GM18909 (cell line): ENCODE data around the gene PRKAA1.
"Not testable (repeated sequence)": the region's sequence is repeated elsewhere in the genome, so short reads cannot be mapped to it uniquely, and the experiment has no call there.

Experiments
- ATAC-seq: cut with Tn5 transposase; IDR thresholded peaks from one replicate; pipeline ENCODE4 v1.9.1; 2021; ENCODE audit warnings: mild to moderate bottlenecking; ENCODE audit not compliant: unreplicated experiment, poor library complexity

The PRKAA1 gene

GRCh38 chr5:40826489-40827187 is 28.5 kb upstream of the PRKAA1 start:
- ATAC-seq, result no peak

DNA sequence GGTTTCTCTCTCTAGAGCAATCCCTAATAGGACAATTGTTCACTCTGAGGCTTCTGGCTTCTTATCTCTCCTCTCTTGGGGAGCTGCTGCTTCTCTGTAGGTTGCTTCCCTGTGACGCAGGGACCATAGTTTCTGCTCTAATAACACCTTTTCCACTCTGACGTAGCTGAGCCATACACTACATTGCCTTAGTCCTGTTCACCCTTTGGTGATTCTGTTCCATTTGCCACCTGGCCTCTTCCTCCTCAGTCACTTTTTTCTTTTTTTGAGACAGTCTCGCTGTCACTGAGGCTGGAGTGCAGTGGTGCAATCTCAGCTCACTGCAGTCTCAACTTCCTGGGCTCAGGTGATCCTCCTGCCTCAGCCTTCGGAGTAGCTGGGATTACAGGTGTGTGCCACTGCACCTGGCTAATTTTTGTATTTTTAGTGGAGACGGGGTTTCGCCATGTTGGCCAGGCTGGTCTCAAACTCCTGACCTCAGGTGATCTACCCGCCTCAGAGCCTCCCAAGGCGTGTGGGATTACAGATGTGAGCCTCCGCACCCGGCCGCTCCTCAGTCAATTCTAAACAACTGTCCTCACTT is 27.4 kb upstream of the PRKAA1 start:
- ATAC-seq, result not testable (repeated sequence)

- no peak for ATAC-seq
Observed at GRCh38 chr5:40823459-40823858, 25.3 kb upstream of the PRKAA1 start.

- ATAC-seq, result no peak
Observed at GRCh38 chr5:40813698-40814281, 15.6 kb upstream of the PRKAA1 start.

- ATAC-seq, result no peak
Observed at GRCh38 chr5:40812125-40812524, 14.0 kb upstream of the PRKAA1 start.

DNA sequence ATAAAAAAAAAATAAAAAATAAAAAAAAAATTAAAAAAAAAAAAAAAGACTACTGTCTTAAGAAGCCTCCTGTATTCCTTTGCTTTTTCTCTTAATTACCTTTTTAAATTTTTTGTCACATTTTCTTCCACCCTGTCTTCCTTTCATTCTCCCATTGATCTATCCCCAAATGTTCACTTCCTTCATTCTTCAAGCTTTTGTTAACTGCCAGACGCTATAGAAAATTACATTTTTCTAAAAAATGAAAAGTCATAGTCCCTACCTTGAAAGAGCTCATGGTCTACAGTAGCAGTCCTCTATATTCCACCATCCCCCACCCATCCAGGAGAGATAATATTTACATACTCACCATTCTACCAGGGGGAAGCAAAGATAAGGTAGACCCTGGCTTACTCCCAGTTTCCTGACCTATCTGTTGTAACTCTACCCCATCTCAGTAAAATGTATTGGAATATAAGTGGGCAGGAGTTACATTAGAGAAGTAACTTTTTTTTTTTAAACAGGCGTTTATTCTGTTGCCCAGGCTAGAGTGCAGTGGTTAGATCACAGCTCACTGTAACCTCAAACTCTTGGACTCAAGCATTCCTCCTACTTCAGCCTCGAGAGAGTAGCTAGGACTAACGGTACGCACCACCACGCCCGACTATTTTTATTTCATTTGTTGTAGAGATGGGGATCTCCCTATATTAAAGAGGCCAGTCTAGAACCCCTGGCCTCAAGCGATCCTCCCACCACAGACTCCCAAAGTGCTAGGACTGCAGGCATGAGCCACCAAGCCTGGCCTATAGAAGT is 3.8 kb upstream of the PRKAA1 start:
- ATAC-seq, result no peak

GRCh38 chr5:40799258-40799657 is 1.1 kb upstream of the PRKAA1 start:
- no peak for ATAC-seq

- ATAC-seq, result no peak
Observed at GRCh38 chr5:40798801-40799210, 632 bp upstream of the PRKAA1 start.

DNA sequence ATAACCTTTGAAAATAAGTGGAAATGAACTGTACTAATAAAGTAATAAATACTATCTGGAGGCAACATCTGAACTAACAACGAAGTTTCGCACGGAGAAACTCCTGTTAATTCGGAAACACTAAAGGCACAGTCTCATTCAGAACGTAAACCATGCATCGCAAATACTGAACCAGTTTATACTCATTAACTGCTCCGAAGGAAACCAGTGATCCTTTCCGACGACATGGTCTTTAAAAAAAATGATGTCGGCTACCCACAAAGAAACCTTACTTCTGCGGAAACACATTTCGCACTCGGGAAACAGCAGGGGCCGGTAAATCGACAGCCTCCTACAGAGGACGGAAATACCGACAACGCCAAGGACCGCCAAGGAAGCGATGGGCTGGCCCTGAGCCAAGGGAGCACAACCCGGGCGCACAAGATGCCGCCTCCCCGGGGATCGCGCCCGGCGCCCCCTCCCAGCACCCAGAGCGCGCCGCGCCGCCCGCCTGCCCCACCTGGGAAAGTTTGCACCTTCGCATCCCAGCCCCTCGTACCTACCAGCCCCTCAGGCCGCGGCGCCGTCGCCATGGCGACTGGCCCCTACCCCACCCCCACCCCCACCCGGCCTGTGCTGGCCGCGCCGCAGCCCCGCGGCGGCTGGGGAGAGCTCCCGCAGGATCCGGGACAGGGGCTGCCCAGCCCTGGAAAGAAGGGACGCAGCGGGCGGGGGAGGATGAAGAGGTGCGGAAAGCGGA is 732 bp downstream of the PRKAA1 start:
- peak; percentile 45 for ATAC-seq

DNA sequence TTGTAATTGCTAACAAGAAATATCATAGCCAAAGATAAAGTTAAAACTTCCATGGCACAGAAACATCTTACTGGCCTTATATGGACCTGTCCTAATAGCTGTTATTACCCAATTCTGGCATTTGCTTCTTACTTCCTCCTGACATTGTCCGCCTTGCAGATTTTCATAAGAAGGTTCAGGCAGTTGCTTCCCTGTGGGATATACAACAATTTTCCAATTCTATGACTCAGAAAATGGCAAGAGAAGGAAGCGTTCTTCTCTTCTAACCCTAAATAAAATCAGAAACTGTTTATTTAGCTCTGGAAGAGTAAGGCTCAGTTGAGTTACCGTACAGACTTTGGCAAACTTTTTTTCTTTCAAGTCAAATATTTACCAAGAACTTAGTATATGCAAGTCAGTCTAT is 1.7 kb downstream of the PRKAA1 start:
- no peak for ATAC-seq

DNA sequence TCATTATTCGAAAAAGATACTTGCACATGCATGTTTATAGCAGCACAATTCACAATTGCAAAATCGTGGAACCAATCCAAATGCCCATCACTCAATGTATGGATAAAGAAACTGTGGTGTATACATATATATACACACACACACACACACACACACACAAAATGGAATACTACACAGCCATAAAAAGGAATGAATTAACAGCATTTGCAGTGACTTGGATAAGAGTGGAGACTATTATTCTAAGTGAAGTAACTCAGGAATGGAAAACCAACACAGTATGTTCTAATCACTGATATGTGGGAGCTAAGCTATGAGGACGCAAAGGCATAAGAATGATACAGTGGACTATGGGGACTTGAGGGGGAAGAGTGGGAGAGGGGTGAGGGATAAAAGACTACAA is 3.3 kb downstream of the PRKAA1 start:
- ATAC-seq, result not testable (repeated sequence)

DNA sequence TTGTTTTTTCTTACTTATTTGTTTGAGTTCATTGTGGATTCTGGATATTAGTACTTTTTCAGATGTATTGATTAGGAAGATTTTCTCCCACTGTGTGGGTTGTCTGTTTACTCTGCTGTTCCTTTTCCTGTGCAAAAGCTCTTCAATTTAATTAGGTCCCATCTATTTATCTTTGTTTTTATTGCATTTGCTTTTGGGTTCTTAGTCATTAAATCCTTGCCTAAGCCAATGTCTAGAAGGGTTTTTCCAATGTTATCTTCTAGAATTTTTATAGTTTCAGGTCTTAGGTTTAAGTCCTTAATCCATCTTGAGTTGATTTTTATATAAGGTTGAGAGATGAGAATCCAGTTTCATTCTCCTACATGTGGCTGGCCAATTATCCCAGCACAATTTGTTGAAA is 3.8 kb downstream of the PRKAA1 start:
- not testable (repeated sequence) for ATAC-seq

GRCh38 chr5:40792691-40793090 is 5.5 kb downstream of the PRKAA1 start:
- not testable (repeated sequence) for ATAC-seq

DNA sequence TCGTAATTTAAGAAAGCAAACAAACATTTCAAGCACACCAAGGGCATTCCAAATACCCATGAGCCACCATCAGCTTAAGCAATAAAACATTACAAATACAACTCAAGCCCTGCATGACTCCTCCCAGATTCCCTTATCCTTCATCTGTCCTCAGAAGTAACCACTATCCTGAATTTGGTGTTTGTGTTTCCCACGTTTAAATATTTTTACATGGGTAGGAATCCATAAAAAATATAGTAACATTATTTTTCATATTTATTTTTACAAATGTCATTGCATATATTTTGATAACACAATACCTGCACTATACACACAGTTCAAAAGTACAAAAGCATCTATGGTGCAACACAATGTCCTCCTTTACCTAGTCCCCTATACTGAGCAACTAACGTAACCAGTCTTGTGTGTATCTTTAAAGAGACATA is 6.4 kb downstream of the PRKAA1 start:
- no peak for ATAC-seq

DNA sequence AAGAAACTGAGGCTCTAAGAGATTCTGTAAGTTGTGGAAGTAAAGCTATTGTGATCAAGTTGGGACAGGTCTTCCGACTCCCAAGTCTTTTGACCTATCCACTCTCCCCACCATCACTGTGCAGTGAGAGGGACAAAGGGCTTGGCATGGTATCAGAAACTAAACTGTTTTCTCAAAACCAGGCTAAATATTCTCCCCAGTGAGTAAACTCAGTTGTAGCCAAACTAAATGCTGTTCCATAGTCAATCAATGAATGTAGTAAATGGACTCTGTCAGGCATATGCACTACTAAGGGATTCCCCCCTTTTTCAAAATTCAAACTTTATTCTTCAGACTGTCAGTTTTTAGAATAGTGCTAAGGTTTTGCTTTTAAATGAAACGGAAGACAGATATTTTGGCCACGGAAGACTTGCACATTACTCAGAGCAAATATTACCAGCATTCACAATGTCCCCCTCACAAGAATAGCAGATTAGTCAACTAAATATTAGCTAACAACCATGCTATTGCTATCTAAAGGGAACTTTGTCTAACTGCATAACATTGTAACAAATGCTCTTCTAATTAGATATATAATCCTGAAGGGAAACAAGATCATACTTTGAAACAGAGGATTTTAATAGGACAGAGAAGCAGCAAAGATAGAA is 7.1 kb downstream of the PRKAA1 start:
- no peak for ATAC-seq

- ATAC-seq, result not testable (repeated sequence)
Observed at GRCh38 chr5:40788941-40789340, 9.2 kb downstream of the PRKAA1 start.

GRCh38 chr5:40787986-40788385 is 10.2 kb downstream of the PRKAA1 start:
- no peak for ATAC-seq

- ATAC-seq, result not testable (repeated sequence)
Observed at GRCh38 chr5:40786664-40787063, 11.5 kb downstream of the PRKAA1 start.

GRCh38 chr5:40784916-40785315 is 13.3 kb downstream of the PRKAA1 start:
- no peak for ATAC-seq
